ENCODE data around the gene KRT2.

- TF ChIP-seq, protein P1, sequence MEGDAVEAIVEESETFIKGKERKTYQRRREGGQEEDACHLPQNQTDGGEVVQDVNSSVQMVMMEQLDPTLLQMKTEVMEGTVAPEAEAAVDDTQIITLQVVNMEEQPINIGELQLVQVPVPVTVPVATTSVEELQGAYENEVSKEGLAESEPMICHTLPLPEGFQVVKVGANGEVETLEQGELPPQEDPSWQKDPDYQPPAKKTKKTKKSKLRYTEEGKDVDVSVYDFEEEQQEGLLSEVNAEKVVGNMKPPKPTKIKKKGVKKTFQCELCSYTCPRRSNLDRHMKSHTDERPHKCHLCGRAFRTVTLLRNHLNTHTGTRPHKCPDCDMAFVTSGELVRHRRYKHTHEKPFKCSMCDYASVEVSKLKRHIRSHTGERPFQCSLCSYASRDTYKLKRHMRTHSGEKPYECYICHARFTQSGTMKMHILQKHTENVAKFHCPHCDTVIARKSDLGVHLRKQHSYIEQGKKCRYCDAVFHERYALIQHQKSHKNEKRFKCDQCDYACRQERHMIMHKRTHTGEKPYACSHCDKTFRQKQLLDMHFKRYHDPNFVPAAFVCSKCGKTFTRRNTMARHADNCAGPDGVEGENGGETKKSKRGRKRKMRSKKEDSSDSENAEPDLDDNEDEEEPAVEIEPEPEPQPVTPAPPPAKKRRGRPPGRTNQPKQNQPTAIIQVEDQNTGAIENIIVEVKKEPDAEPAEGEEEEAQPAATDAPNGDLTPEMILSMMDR (IDR thresholded peaks at IDR 0.05), result no peak
- no peak for TF ChIP-seq POLR2A (IDR thresholded peaks at IDR 0.05)
Observed at GRCh38 chr12:52615208-52615868, 36.7 kb downstream of the KRT2 start.

Data from thyroid gland (tissue), 4 donors.